Liver (tissue), 9 donors: ENCODE data around the gene FAM241B. TPM values are rescaled to one million over a fixed set of nuclear protein-coding genes. Genes with fewer than 3 reads are reported as not detected.

Experiments
- DNase-seq: peaks from one replicate; pipeline ENCODE4 v3.0.0-alpha.2; 2017; ENCODE audit warnings: low spot score
- H3K27ac ChIP-seq, 2 donors: one replicate each; pipeline ENCODE4 v1.7.0; 2013; ENCODE audit warnings: inconsistent platforms in 2 of 2, low read length in 2 of 2, control low read depth in 1 of 2, low read depth in 1 of 2, mild to moderate bottlenecking in 1 of 2
- H3K27me3 ChIP-seq, 4 donors: one replicate each; pipeline versions ENCODE4 v1.6.1 to v1.7.0; 2013; ENCODE audit warnings: low read length in 3 of 4, inconsistent platforms in 1 of 4, mild to moderate bottlenecking in 1 of 4, moderate library complexity in 1 of 4; ENCODE audit not compliant: control insufficient read depth in 4 of 4, insufficient read depth in 4 of 4
- H3K36me3 ChIP-seq, 4 donors: one replicate each; pipeline versions ENCODE4 v1.6.1 to v1.7.0; 2013; ENCODE audit warnings: low read length in 3 of 4, mild to moderate bottlenecking in 3 of 4, low read depth in 1 of 4, moderate library complexity in 1 of 4; ENCODE audit not compliant: control insufficient read depth in 4 of 4, insufficient read depth in 3 of 4
- H3K4me1 ChIP-seq, 4 donors: one replicate each; pipeline versions ENCODE4 v1.6.1 to v1.7.0; 2013; ENCODE audit warnings: low read length in 3 of 4, mild to moderate bottlenecking in 3 of 4, moderate library complexity in 1 of 4; ENCODE audit not compliant: control insufficient read depth in 4 of 4, insufficient read depth in 4 of 4
- H3K4me3 ChIP-seq, 3 donors: one replicate each; pipeline versions ENCODE4 v1.6.1 to v1.7.0; 2013; ENCODE audit warnings: low read length in 3 of 3, control low read depth in 1 of 3, low read depth in 1 of 3, mild to moderate bottlenecking in 1 of 3
- H3K9ac ChIP-seq, 2 donors: one replicate each; pipeline ENCODE4 v1.7.0; 2013; ENCODE audit warnings: low read length in 2 of 2, mild to moderate bottlenecking in 2 of 2, moderate library complexity in 2 of 2, control low read depth in 1 of 2, low read depth in 1 of 2
- H3K9me3 ChIP-seq, 4 donors: one replicate each; pipeline versions ENCODE4 v1.6.1 to v1.7.0; 2013; ENCODE audit warnings: low read length in 3 of 4; ENCODE audit not compliant: control insufficient read depth in 4 of 4
- CTCF ChIP-seq: fragments of 150-350 bp; IDR thresholded peaks from 2 replicates; pipeline ENCODE4 v1.5.1; 2017; ENCODE audit warnings: improper control_type of control experiment, low read depth, low read length; ENCODE audit not compliant: missing input control
- EGR1 ChIP-seq, 2 donors: IDR thresholded peaks; 2 replicates each; pipeline ENCODE4 v1.6.1; 2016 to 2018; ENCODE audit warnings: antibody characterized with exemption in 2 of 2, low read depth in 2 of 2
- FOXA1 ChIP-seq: IDR thresholded peaks from 2 replicates; pipeline ENCODE4 v1.6.1; 2016; ENCODE audit warnings: antibody characterized with exemption
- FOXA2 ChIP-seq: IDR thresholded peaks from 2 replicates; pipeline ENCODE4 v1.6.1; 2016; ENCODE audit warnings: antibody characterized with exemption
- GABPA ChIP-seq, 2 donors: IDR thresholded peaks in 1 of 2; conservative IDR thresholded peaks in 1 of 2; 2 replicates each; pipeline ENCODE4 v1.6.1; 2016; ENCODE audit warnings: antibody characterized with exemption in 2 of 2, mild to moderate bottlenecking in 1 of 2, moderate library complexity in 1 of 2
- HNF4A ChIP-seq, 2 donors: conservative IDR thresholded peaks; 2 replicates each; pipeline ENCODE4 v1.6.1; 2016; ENCODE audit warnings: antibody characterized with exemption in 2 of 2, mild to moderate bottlenecking in 2 of 2
- HNF4G ChIP-seq: IDR thresholded peaks from 2 replicates; pipeline ENCODE4 v1.6.1; 2016; ENCODE audit warnings: antibody characterized with exemption
- MAX ChIP-seq: IDR thresholded peaks from 2 replicates; pipeline ENCODE4 v1.6.1; 2016; ENCODE audit warnings: antibody characterized with exemption
- NR2F2 ChIP-seq: IDR thresholded peaks from 2 replicates; pipeline ENCODE4 v1.6.1; 2016; ENCODE audit warnings: antibody characterized with exemption
- RAD21 ChIP-seq, 2 donors: IDR thresholded peaks; 2 replicates each; pipeline ENCODE4 v1.6.1; 2016; ENCODE audit warnings: antibody characterized with exemption in 2 of 2, mild to moderate bottlenecking in 2 of 2
- YY1 ChIP-seq: IDR thresholded peaks from 2 replicates; pipeline ENCODE4 v1.6.1; 2016; ENCODE audit warnings: antibody characterized with exemption, mild to moderate bottlenecking
- ZBTB33 ChIP-seq: IDR thresholded peaks from 2 replicates; pipeline ENCODE4 v1.6.1; 2016; ENCODE audit warnings: antibody characterized with exemption
- WGBS: extraction: QIAGEN DNeasy Blood & Tissue Kit; methylation state at CpG from one replicate; pipeline ENCODE4 v1.1.7; 2013; 5-methylcytosine and 5-hydroxymethylcytosine counted together
- polyA plus RNA-seq, 2 donors: library from polyadenylated mRNA; stranded (reverse) in 1 of 2; unstranded in 1 of 2; fragments of 200-250 nt in 1 of 2; fragments of >200 nt in 1 of 2; fragmentation: Nextera tagmentation in 1 of 2; extraction: Ambion mirVana in 1 of 2; gene quantifications; one replicate each; pipeline versions ENCODE4 v1.2.1 to v1.2.3, GENCODE V29; 2013 to 2015
- total RNA-seq, 2 donors: library from RNA; depleted of rRNA; stranded (reverse); fragments of >200 nt; gene quantifications; one replicate each; pipeline ENCODE4 v1.2.3, GENCODE V29; 2014
- donor health status: healthy.
- donor health status: healthy.
- donor health status: healthy.
- donor health status: healthy.
- donor health status: healthy.

The FAM241B gene
- total and polyA plus RNA-seq, 4 donors, result 0.84 to 2.5 (median 1.7) TPM

- TF ChIP-seq CTCF (no peak), EGR1 (IDR thresholded peaks at IDR 0.05; ENCODE audit: low read depth in 2 of 2) (no peak), FOXA2 (no peak), NR2F2 (no peak), FOXA1 (no peak), HNF4G (no peak), YY1 (no peak), GABPA (IDR thresholded peaks at IDR 0.05 in 1 of 2, conservative IDR thresholded peaks at IDR 0.05 in 1 of 2) (no peak), RAD21 (IDR thresholded peaks at IDR 0.05) (no peak), ZBTB33 (no peak), HNF4A (conservative IDR thresholded peaks at IDR 0.05) (no peak), MAX (no peak)
- 37% methylated on average over 2 of the region's 2 CpGs for WGBS
- no peaks in the 10 kb centered on the region for H3K27me3 ChIP-seq
These were observed 5.7 kb upstream of the FAM241B start for GRCh38 chr10:69624245-69624786.

GRCh38 chr10:69626826-69627225 lies 3.2 kb upstream of the FAM241B start:
- no peak overlapping the region for H3K4me3 ChIP-seq
- no peaks in the 10 kb centered on the region for H3K36me3 ChIP-seq
- peaks cover 2 to 13% (median 8%) of the 10 kb centered on the region in 4 donors for H3K4me1 ChIP-seq
- no peak for TF ChIP-seq FOXA1
- no peak overlapping the region for H3K9ac ChIP-seq
- H3K27me3 ChIP-seq, result no peaks in the 10 kb centered on the region
- H3K9me3 ChIP-seq, result peaks cover 0 to 5% (median 0%) of the 10 kb centered on the region in 4 donors
- DNase-seq, result no peak
- no peak overlapping the region for H3K27ac ChIP-seq

More at GRCh38 chr10:69624245-69624786, 5.7 kb upstream of the FAM241B start:
- H3K9ac ChIP-seq, result no peak overlapping the region
- DNase-seq, result no peak
- no peak overlapping the region for H3K27ac ChIP-seq
- H3K36me3 ChIP-seq, result no peaks in the 10 kb centered on the region
- H3K4me3 ChIP-seq, result no peak overlapping the region
- no peaks in the 10 kb centered on the region for H3K4me1 ChIP-seq
- peaks cover 0 to 5% (median 0%) of the 10 kb centered on the region in 4 donors for H3K9me3 ChIP-seq

GRCh38 chr10:69628891-69629290 lies 1.2 kb upstream of the FAM241B start:
- no peak for DNase-seq
- Histone ChIP-seq H3K4me1 (peaks cover 2 to 13% (median 8%) of the 10 kb centered on the region in 4 donors), H3K9me3 (peaks cover 0 to 3% (median 0%) of the 10 kb centered on the region in 4 donors), H3K27me3 (no peaks in the 10 kb centered on the region), H3K36me3 (no peaks in the 10 kb centered on the region), H3K27ac (no peak overlapping the region), H3K9ac (no peak overlapping the region), H3K4me3 (no peak overlapping the region)
- TF ChIP-seq ZBTB33, result no peak
- no peak for TF ChIP-seq FOXA1
- TF ChIP-seq EGR1 (IDR thresholded peaks at IDR 0.05; ENCODE audit: low read depth in 2 of 2), result no peak
- no peak for TF ChIP-seq NR2F2
- WGBS, result 78% methylated on average over 6 of the region's 6 CpGs
